HG03097 (cell line): ENCODE data around the gene GABRB3.
"Not testable (repeated sequence)": the region's sequence is repeated elsewhere in the genome, so short reads cannot be mapped to it uniquely, and the experiment has no call there.

ENCODE experiments used
- ATAC-seq: cut with Tn5 transposase; IDR thresholded peaks from one replicate; pipeline ENCODE4 v1.9.1; 2021; ENCODE audit not compliant: unreplicated experiment, low FRiP score

GABRB3 gene

GRCh38 chr15:26738996-26739395, 33.9 kb downstream of the GABRB3 start:
- ATAC-seq = no peak

DNA sequence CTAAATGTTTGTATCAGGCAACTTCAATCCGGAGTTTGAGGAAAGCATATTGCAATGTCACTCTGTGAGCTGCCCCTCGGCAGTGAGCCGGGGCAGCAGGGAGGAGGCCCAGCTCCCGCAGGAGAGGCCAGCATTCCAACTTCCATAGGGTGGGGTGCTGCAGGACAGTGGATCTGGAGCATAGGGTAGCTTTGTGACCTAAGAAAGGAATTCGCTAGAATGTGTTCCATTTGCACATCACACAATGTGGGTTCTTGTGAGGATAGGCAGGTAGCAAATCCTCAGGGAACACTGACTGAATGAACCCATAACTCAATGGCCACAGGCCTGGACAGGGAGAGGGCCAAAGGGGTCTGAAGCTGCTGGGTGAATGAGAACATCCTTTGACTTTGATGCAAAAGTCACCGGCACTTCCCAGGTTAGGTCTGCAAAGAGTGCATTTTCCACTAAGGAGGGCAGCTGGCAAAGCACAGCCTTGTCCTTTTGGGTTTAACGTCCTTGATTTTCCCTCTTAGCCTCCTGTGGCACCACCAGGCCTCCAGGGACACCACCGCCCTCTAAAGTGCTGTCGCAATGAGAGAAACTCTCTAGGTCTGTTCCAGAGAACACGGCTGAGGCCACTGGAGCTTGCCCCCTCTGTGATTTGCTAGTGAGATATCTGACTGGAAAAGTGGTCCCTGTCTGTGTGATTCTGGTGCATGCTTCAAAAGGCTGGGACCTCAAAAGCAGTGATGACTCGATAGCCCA, 36.2 kb downstream of the GABRB3 start:
- no peak for ATAC-seq

- no peak for ATAC-seq
Observed at GRCh38 chr15:26731965-26732364, 40.9 kb downstream of the GABRB3 start.

GRCh38 chr15:26729581-26729980, 43.3 kb downstream of the GABRB3 start:
- ATAC-seq = no peak

DNA sequence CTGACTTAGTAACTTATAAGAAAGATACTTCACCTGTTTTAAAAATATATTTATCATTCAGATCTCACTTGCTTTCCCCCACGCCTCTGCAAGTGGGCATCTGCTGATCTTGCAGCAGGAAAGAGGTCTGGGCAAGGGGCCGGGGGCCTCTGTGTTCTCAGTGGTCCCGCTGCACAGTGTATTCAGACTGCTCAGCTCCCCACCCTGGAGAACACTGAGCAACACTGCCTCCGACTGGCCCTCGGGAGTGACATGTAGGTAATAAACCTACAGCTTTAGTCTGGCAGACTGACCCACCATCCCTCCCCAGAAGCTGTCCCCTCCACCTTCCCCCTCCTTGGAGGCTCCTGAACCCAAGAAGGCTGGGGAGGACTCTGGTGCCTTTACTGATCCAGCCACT, 43.8 kb downstream of the GABRB3 start:
- no peak for ATAC-seq

DNA sequence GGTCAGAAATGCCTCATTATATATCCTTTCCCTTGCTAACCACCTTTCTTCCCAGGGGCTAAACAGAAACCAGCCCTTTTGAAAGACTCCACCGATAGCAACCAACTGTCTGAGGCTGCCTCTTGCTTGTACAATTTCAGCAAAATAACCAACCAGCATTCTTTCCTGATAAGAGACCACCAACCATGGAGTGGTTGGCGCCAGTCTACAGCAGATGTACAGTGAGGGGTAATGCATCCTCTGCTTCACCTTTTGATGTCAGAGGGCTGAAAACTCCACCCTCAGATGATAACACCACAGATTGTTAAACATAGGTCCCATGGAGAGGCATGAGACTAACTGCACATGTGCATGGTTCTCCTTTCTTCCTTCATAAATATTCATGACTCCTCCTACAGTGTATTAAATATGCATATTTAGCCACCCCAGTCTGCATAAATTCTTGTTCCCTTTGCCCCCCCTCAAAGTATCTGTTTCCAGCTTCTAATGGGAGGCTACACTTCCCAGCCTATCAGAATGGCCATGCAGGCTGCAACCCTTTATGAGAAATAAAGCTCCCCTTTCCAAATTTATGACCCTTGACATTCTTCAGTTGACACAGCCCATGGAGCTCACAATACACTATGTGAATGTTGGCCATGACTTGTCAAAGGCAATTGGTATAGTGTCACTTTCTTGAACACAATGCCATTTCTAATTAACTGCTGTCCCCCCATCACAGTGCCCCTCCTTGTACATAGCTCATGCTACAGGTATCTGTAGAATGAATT, 48.3 kb downstream of the GABRB3 start:
- no peak for ATAC-seq

GRCh38 chr15:26722621-26723160, 50.2 kb downstream of the GABRB3 start:
- ATAC-seq = no peak

DNA sequence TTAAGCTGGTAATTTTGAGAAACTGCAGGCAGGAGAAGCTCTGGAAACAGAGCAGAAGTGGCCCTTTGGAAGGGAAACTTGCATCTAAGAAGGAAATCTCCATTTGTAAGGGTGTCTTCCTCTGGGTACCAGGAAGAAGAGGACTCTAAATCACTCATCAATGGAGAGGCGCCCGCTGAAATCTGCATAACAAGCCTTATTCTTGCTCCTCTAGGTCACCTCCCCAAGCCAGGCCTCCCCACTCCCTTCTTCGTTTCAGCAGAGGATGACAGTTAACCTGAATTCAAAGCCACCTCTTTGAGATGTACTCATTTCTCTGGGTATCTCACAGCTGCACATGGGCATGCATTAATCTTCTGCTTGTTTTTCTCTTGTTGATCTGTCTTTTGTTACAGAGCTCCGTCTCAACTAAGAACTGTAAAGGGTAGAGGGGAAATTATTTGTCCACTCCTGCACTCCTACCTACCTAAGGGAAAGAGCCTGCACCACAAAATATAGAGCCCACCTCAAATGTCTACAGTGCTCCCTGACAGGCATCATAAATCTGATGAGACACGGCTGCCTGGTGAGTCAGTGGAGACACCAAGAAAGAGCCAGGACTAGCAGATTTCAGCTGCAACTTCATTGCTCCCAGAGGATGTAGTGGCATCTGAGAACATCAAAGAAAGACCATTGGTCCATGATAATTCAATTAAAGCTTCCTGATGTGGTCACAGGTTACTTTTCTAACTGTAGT, 51.5 kb downstream of the GABRB3 start:
- ATAC-seq = no peak

DNA sequence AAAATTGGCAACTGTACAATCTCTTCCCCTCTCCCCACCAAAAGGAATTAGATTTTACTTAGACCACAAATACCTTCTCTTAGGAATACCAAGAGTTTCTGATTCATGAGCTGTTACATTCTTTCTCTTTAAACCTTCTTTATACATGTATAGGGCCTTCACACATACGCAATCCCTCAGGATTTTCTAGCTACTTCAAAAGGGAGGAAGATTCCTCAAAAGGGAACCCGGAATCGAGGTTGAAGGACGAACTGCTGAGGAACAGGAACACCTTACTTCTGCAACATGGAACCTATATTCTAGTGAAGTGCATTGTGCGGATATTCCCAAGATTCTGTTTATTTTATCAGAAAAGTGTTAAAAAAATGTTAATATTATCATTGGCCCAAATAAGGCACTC, 52.3 kb downstream of the GABRB3 start:
- no peak for ATAC-seq

- ATAC-seq = not testable (repeated sequence)
Observed at GRCh38 chr15:26719866-26720265, 53.0 kb downstream of the GABRB3 start.

DNA sequence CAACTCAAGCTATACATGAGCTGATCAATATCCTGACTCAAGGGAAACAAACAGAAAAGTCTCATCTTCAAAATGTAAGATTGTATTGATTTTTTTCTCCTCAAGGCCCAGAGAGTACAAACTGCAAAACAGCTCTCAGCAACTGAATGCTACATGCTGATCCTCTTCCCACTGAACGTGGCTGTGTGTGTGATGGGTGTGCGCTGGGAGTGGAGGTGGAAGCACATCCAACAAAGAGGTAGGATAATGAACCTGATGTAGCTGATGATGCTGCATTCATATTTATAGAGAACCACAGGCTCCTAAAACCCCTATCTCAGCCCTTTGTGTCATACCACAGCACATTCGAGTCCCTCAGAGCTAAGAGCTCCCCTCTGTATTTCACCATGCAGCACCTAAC, 56.8 kb downstream of the GABRB3 start:
- ATAC-seq = no peak

DNA sequence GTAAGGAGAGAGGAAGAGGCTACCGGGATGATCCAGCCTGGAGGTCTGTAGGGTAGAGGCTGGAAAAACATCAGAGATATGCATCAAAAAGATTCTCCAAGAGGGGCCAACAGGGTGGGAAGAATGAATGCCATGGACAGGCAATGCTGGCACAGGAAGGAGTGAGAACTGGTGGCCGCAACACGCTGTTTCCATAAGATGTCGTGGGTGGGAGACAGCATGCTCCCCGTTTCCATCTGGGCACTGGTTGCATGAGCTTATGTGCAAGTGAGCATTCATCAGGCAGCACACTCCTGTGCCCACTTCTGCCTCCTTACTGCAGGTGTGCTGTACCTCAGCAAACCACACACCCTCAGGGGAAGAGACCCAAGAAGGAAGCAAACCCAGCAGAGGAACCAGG, 59.4 kb downstream of the GABRB3 start:
- no peak for ATAC-seq

DNA sequence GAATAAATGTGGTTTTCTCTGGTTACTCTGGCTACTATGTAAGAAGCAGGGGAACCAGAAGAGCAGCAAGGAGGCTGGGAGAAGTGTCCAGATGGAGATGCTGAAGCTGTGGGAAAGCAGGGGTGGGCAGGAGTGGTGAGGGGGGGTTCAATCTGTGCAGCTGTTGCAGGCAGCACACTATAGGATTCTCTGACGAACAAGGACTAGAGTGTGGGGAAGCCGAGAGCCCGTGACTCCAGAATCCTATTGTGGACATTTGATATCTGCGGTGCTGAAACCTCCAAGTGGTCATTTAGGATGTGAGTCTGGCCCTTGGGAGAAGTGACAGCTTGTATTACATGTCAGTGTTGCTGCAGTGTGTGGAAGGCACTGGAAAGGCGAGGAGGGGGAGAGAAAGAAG, 60.5 kb downstream of the GABRB3 start:
- no peak for ATAC-seq

- no peak for ATAC-seq
Observed at GRCh38 chr15:26711445-26711844, 61.4 kb downstream of the GABRB3 start.

DNA sequence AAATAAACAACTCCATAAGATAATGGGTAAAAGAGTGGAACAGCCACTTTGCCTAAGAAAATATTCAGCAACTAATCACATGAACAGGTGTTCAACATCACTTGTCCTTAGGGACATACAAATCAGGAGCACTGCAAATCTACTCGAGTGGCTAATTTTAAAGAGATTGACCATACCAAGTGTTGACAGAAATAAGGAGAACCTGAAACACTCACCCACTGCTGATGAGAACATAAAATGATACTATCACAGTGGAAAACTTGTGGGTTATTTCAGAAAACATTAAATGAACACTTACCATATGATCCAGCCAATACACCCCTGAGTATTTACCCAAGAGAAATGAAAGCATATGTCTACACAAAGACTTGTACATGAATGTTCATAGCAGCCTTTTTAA, 70.5 kb downstream of the GABRB3 start:
- no peak for ATAC-seq

DNA sequence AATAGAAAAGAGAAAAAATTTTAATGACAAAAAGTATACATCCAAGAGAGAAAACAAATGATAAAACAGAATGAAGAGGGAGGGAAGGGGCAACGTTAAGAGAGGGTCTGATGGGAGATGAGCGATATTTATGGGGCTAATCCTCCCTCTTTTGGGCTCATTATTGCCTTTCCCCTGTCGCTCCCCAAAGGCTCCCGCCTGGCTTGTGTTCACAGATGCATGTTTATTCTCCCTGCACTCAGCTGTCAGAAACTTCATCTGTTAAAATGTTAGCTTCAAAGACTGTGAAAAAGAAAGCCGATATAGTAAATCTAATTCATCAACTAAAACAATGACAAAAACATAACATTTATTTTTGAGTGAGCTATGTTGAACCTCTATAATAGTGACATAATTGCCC, 74.3 kb downstream of the GABRB3 start:
- ATAC-seq = no peak

GRCh38 chr15:26697913-26698312, 75.0 kb downstream of the GABRB3 start:
- ATAC-seq = no peak

DNA sequence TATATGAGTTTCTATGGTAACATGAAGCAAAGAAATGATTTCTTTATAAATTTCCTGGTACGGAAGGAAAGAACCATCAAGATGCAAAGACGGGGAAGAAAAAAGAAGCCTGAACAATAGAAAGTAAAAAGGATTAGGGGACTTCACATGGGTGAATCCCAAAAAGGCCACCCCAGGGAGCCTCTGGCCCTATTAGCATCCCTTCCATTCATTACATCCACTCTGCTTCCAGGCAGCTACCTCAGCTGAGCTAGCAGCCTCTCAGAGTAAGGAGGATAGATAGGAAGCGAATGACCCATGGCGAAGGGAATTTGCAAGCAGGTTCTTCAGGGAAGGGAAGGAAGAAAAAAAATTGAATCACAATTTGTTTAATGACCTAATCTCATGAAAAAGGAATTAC, 81.6 kb downstream of the GABRB3 start:
- no peak for ATAC-seq

- no peak for ATAC-seq
Observed at GRCh38 chr15:26690778-26691177, 82.1 kb downstream of the GABRB3 start.

- no peak for ATAC-seq
Observed at GRCh38 chr15:26689462-26689861, 83.4 kb downstream of the GABRB3 start.

GRCh38 chr15:26686547-26687187, 86.2 kb downstream of the GABRB3 start:
- no peak for ATAC-seq
